ENCODE results near the gene KAT2B.

KAT2B gene

DNA sequence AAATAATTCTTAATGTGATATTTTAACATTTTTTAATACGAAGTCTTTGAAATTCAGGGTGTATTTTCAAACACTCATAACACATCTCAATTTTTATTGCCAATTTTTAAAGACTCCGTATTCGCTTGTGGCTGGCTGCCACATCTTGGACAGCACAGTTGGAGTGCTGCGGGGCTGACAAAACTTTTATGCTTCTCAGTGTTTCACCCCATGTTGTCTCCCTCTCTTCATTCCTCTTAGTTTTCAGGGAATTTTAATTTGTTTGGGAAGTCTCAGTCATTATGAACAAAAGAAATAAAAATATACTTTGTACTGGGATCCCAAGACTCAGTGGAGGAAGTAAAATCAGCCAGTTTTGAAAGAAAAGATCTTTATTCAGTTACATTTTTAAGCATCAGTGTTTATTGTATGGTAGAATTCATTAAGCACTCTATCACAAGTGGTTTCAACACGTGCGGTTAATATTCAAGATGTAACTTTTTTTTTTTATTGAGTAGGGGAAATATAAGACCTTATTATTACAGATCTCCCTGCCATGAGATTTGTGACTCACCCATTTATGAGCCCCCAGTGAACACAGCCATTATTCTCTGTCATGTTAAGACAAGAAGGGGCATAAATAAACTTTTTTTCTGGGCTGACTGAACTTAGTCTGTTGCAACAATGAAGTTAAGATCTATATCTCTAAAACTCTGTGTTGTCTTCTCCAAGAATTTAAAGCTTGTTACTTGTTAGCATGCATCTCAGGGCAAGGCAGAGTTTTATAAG lies 26.8 kb downstream of the KAT2B start:
- peaks cover 24% of the 10 kb centered on the region for H3K27me3 ChIP-seq (ENCODE audit: insufficient read depth, insufficient read length)
- TF ChIP-seq YY1 (IDR thresholded peaks at IDR 0.05; ENCODE audit: insufficient read depth, insufficient read length) = no peak
- TF ChIP-seq ZNF274 (IDR thresholded peaks at IDR 0.05; ENCODE audit: low read depth, low read length) = no peak
- no peak for TF ChIP-seq SUZ12 (IDR thresholded peaks at IDR 0.05; ENCODE audit: extremely low read depth, insufficient read depth, insufficient read length)

DNA sequence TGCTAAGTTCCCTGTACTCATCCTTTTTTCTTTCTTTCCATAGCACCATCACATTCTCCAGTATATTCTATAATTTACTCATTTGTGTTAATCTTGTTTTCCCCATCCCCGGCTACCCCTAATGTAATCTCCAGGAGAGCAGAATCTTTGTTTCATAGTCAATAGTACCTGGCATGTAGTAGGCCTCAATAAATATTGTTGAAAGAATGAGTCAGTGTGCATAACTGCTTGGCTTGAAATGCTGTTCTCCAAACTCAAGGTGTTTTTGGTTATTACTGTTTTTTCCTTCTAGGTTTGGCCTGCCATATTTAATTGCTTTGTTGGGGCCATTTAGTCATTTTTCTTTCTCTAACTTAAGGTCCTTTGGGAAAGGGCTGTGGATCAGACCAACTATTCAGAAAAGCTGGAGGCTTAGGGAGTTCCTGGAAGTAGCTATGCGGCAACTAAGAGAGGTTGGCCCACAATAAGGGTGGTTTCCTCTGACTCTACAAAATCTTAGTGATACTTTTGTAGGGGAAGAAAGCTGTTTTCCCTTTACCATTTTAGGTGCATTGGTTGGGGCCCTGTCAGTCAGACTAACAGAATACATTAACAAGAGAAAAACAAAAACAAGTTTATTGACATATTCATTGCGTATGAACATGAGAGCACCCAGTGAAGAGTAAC lies 28.4 kb downstream of the KAT2B start:
- Histone ChIP-seq H3K9me3 (ENCODE audit: insufficient read depth, low read length) (no peaks in the 10 kb centered on the region), H3K27me3 (ENCODE audit: insufficient read depth, insufficient read length) (peaks cover 25% of the 10 kb centered on the region)

More for the DNA sequence above, 26.8 kb downstream of the KAT2B start:
- Histone ChIP-seq H3K36me3 (ENCODE audit: insufficient read depth, insufficient read length, low read length) (no peaks in the 10 kb centered on the region), H3K9ac (ENCODE audit: insufficient read length, low read depth) (no peak overlapping the region), H3K4me3 (ENCODE audit: insufficient read length, low read depth) (no peak overlapping the region), H3K4me1 (ENCODE audit: insufficient read depth, insufficient read length) (peaks cover 2% of the 10 kb centered on the region), H3K9me3 (ENCODE audit: insufficient read depth, low read length) (no peaks in the 10 kb centered on the region)
- DNase-seq (ENCODE audit: low read depth, low spot score) = no peak

GRCh38 chr3:20069178-20069532 lies 28.9 kb downstream of the KAT2B start:
- H3K4me3 ChIP-seq (ENCODE audit: insufficient read length, low read depth) = no peak overlapping the region
- TF ChIP-seq YY1 (IDR thresholded peaks at IDR 0.05; ENCODE audit: insufficient read depth, insufficient read length) (no peak), SUZ12 (IDR thresholded peaks at IDR 0.05; ENCODE audit: extremely low read depth, insufficient read depth, insufficient read length) (no peak), ZNF274 (IDR thresholded peaks at IDR 0.05; ENCODE audit: low read depth, low read length) (no peak)
- no peaks in the 10 kb centered on the region for H3K36me3 ChIP-seq (ENCODE audit: insufficient read depth, insufficient read length, low read length)
- H3K27me3 ChIP-seq (ENCODE audit: insufficient read depth, insufficient read length) = peaks cover 25% of the 10 kb centered on the region
- H3K4me1 ChIP-seq (ENCODE audit: insufficient read depth, insufficient read length) = peaks cover 8% of the 10 kb centered on the region
- H3K9ac ChIP-seq (ENCODE audit: insufficient read length, low read depth) = no peak overlapping the region
- no peaks in the 10 kb centered on the region for H3K9me3 ChIP-seq (ENCODE audit: insufficient read depth, low read length)
- peak; percentile 55 for DNase-seq (ENCODE audit: low read depth, low spot score)

More for the DNA sequence above, 28.4 kb downstream of the KAT2B start:
- Histone ChIP-seq H3K4me3 (ENCODE audit: insufficient read length, low read depth) (no peak overlapping the region), H3K9ac (ENCODE audit: insufficient read length, low read depth) (no peak overlapping the region), H3K36me3 (ENCODE audit: insufficient read depth, insufficient read length, low read length) (no peaks in the 10 kb centered on the region), H3K4me1 (ENCODE audit: insufficient read depth, insufficient read length) (peaks cover 8% of the 10 kb centered on the region)
- DNase-seq (ENCODE audit: low read depth, low spot score) = no peak
- no peak for TF ChIP-seq ZNF274 (IDR thresholded peaks at IDR 0.05; ENCODE audit: low read depth, low read length)

GRCh38 chr3:20071175-20071574 lies 30.9 kb downstream of the KAT2B start:
- TF ChIP-seq YY1 (IDR thresholded peaks at IDR 0.05; ENCODE audit: insufficient read depth, insufficient read length) = no peak
- TF ChIP-seq SUZ12 (IDR thresholded peaks at IDR 0.05; ENCODE audit: extremely low read depth, insufficient read depth, insufficient read length) = no peak
- no peak for TF ChIP-seq ZNF274 (IDR thresholded peaks at IDR 0.05; ENCODE audit: low read depth, low read length)
- no peak overlapping the region for H3K9ac ChIP-seq (ENCODE audit: insufficient read length, low read depth)
- DNase-seq (ENCODE audit: low read depth, low spot score) = no peak
- H3K9me3 ChIP-seq (ENCODE audit: insufficient read depth, low read length) = no peaks in the 10 kb centered on the region
- peaks cover 20% of the 10 kb centered on the region for H3K27me3 ChIP-seq (ENCODE audit: insufficient read depth, insufficient read length)
- H3K4me1 ChIP-seq (ENCODE audit: insufficient read depth, insufficient read length) = peaks cover 8% of the 10 kb centered on the region
- H3K36me3 ChIP-seq (ENCODE audit: insufficient read depth, insufficient read length, low read length) = no peaks in the 10 kb centered on the region
- H3K4me3 ChIP-seq (ENCODE audit: insufficient read length, low read depth) = no peak overlapping the region

DNA sequence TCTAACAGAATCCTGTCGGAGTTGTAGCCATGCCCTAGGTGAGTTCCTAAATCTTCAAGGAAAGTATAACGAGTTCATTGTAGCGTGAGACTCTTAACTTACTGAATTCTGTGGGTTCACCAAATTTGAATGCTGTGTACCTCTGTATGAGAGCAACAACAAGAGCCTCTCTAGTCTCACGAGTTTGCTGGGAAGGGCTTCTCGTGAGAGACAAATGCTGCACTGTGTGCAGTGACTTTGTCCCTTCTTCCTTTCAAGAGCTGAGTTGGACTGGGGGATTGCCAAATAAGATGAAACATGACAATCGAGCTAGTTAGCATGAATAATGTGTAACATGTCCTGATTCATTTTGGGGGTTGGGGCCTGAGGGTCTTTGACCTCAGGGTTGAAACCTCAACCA lies 32.2 kb downstream of the KAT2B start:
- Histone ChIP-seq H3K27me3 (ENCODE audit: insufficient read depth, insufficient read length) (peaks cover 17% of the 10 kb centered on the region), H3K4me3 (ENCODE audit: insufficient read length, low read depth) (no peak overlapping the region), H3K9ac (ENCODE audit: insufficient read length, low read depth) (no peak overlapping the region), H3K9me3 (ENCODE audit: insufficient read depth, low read length) (no peaks in the 10 kb centered on the region), H3K4me1 (ENCODE audit: insufficient read depth, insufficient read length) (peaks cover 8% of the 10 kb centered on the region), H3K36me3 (ENCODE audit: insufficient read depth, insufficient read length, low read length) (no peaks in the 10 kb centered on the region)
- DNase-seq (ENCODE audit: low read depth, low spot score) = no peak
- no peak for TF ChIP-seq YY1 (IDR thresholded peaks at IDR 0.05; ENCODE audit: insufficient read depth, insufficient read length)
- TF ChIP-seq SUZ12 (IDR thresholded peaks at IDR 0.05; ENCODE audit: extremely low read depth, insufficient read depth, insufficient read length) = no peak
- no peak for TF ChIP-seq ZNF274 (IDR thresholded peaks at IDR 0.05; ENCODE audit: low read depth, low read length)

DNA sequence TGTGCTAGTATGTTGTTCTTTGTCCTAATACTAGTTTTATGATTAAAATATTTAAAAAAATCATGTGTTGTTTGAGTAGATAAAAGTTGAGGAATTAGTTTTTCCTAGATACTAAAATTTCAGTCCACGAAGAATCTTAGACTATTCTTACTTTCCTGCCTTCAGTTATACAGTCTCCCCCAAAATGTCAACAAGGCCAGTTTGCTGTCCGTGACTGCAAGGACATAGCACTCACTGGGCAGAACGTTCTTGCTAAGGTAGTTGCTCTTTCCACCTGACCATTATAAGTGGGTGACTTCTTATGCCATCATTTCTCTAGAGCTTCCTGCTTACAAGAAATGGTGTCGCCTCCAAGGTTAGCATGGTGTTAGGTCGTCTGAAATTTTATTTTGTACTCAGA lies 32.8 kb downstream of the KAT2B start:
- peaks cover 16% of the 10 kb centered on the region for H3K27me3 ChIP-seq (ENCODE audit: insufficient read depth, insufficient read length)
- H3K4me3 ChIP-seq (ENCODE audit: insufficient read length, low read depth) = no peak overlapping the region
- TF ChIP-seq YY1 (IDR thresholded peaks at IDR 0.05; ENCODE audit: insufficient read depth, insufficient read length) (no peak), SUZ12 (IDR thresholded peaks at IDR 0.05; ENCODE audit: extremely low read depth, insufficient read depth, insufficient read length) (no peak), ZNF274 (IDR thresholded peaks at IDR 0.05; ENCODE audit: low read depth, low read length) (no peak)
- no peaks in the 10 kb centered on the region for H3K36me3 ChIP-seq (ENCODE audit: insufficient read depth, insufficient read length, low read length)
- no peak overlapping the region for H3K9ac ChIP-seq (ENCODE audit: insufficient read length, low read depth)
- H3K9me3 ChIP-seq (ENCODE audit: insufficient read depth, low read length) = no peaks in the 10 kb centered on the region
- peaks cover 8% of the 10 kb centered on the region for H3K4me1 ChIP-seq (ENCODE audit: insufficient read depth, insufficient read length)
- no peak for DNase-seq (ENCODE audit: low read depth, low spot score)

- TF ChIP-seq YY1 (IDR thresholded peaks at IDR 0.05; ENCODE audit: insufficient read depth, insufficient read length) (no peak), SUZ12 (IDR thresholded peaks at IDR 0.05; ENCODE audit: extremely low read depth, insufficient read depth, insufficient read length) (no peak), ZNF274 (IDR thresholded peaks at IDR 0.05; ENCODE audit: low read depth, low read length) (no peak)
- Histone ChIP-seq H3K27me3 (ENCODE audit: insufficient read depth, insufficient read length) (peaks cover 11% of the 10 kb centered on the region), H3K36me3 (ENCODE audit: insufficient read depth, insufficient read length, low read length) (no peaks in the 10 kb centered on the region), H3K9me3 (ENCODE audit: insufficient read depth, low read length) (no peaks in the 10 kb centered on the region), H3K4me1 (ENCODE audit: insufficient read depth, insufficient read length) (peaks cover 6% of the 10 kb centered on the region), H3K9ac (ENCODE audit: insufficient read length, low read depth) (no peak overlapping the region), H3K4me3 (ENCODE audit: insufficient read length, low read depth) (no peak overlapping the region)
- peak; percentile 36 for DNase-seq (ENCODE audit: low read depth, low spot score)
These were observed 33.4 kb downstream of the KAT2B start for GRCh38 chr3:20073683-20074082.

Data from NT2/D1 (cell line).